Measurements from ENCODE around the gene CEP192. TPM values are rescaled to one million over a fixed set of nuclear protein-coding genes. Genes with fewer than 3 reads are reported as not detected.

CEP192 gene
- total and polyA plus RNA-seq, 2 experiments from 2014 or later, result 8.4 to 26.3 TPM

DNA sequence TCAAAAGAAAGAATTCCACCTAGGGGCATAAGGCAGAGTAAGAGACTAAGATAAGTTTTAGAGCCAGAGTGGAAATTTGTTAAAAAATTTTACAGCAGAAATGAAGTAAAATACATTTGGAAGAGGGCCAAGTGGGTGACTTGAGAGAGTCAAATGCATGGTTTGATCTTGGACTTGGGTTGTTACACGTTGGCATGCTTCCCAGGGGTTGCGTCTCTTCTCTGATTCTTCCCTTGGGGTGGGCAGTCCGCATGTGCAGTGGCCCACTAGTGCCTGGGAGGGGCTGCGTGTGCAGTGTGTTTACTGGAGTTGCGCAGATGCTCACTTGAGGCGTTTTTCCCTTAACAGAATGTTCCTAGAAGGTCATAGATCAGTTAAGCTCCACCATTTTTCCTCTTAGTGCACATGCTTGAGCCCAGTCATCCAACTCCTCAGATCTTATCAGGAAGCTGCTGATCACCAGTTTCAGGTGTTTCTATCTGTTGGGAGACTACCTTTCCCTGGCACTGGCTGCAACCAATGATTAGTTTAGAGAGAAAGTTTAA lies 30.2 kb upstream of the CEP192 start:
- H3K4me1 ChIP-seq (ENCODE audit: low read depth), result no peaks in the 10 kb centered on the region
- peaks cover 23% of the 10 kb centered on the region for H3K36me3 ChIP-seq
- TF ChIP-seq CTCF (IDR thresholded peaks at IDR 0.05; ENCODE audit: low read depth, low read length), result no peak
- no peak overlapping the region for H3K27ac ChIP-seq
- peak in 1 of 2 donors; percentile 36 for DNase-seq (ENCODE audit: low read depth in 1 of 2, low spot score in 1 of 2)
- H3K4me3 ChIP-seq, result no peak overlapping the region
- peaks cover 3% of the 10 kb centered on the region for H3K9me3 ChIP-seq (ENCODE audit: low read depth)
- H3K27me3 ChIP-seq, result no peaks in the 10 kb centered on the region

DNA sequence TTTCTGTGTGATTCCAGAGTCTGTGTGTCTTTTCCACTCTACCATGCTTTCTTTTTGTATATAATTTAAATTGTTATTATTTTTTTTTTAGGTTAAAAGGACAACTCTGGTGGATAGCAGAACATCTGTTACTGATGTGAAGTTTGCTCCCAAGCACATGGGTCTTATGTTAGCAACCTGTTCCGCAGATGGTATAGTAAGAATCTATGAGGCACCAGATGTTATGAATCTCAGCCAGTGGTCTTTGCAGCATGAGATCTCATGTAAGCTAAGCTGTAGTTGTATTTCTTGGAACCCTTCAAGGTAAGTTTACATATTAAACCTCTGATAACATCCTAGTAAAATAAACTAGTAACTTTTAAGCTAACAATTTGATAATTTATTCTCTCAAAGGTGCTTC lies 28.1 kb upstream of the CEP192 start:
- Histone ChIP-seq H3K27me3 (no peaks in the 10 kb centered on the region), H3K27ac (no peak overlapping the region), H3K4me3 (no peak overlapping the region), H3K9me3 (ENCODE audit: low read depth) (peaks cover 3% of the 10 kb centered on the region), H3K36me3 (peaks cover 17% of the 10 kb centered on the region), H3K4me1 (ENCODE audit: low read depth) (no peaks in the 10 kb centered on the region)
- TF ChIP-seq CTCF (IDR thresholded peaks at IDR 0.05; ENCODE audit: low read depth, low read length), result no peak
- DNase-seq (ENCODE audit: low read depth in 1 of 2, low spot score in 1 of 2), result no peak

DNA sequence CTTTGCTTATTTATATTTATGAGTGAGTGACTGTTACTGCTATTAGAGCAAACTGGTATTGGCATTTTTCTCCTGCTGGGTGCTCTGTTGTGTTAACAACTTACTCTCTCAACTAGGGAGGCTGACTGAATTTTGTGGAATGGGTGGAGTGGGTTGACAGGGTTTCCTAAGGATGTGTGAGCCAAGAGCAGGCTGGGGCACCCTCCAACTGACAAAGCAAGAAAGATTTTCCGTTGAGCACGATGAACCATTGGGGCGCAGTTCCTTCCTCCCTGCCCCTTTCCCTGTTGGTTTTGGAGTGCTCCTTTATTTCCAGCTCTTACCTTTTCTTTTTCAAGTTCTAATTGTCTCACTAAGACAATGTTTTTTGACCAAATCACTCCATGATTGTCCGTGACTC lies 23.0 kb upstream of the CEP192 start:
- TF ChIP-seq CTCF (IDR thresholded peaks at IDR 0.05; ENCODE audit: low read depth, low read length), result no peak
- H3K4me3 ChIP-seq, result no peak overlapping the region
- H3K4me1 ChIP-seq (ENCODE audit: low read depth), result no peaks in the 10 kb centered on the region
- H3K27me3 ChIP-seq, result no peaks in the 10 kb centered on the region
- no peak overlapping the region for H3K27ac ChIP-seq
- peaks cover 25% of the 10 kb centered on the region for H3K36me3 ChIP-seq
- DNase-seq (ENCODE audit: low read depth in 1 of 2, low spot score in 1 of 2), result no peak
- no peaks in the 10 kb centered on the region for H3K9me3 ChIP-seq (ENCODE audit: low read depth)

- DNase-seq (ENCODE audit: low read depth in 1 of 2, low spot score in 1 of 2), result no peak
- Histone ChIP-seq H3K4me1 (ENCODE audit: low read depth) (no peaks in the 10 kb centered on the region), H3K27me3 (no peaks in the 10 kb centered on the region), H3K27ac (no peak overlapping the region), H3K4me3 (no peak overlapping the region), H3K36me3 (peaks cover 22% of the 10 kb centered on the region), H3K9me3 (ENCODE audit: low read depth) (no peaks in the 10 kb centered on the region)
- no peak for TF ChIP-seq CTCF (IDR thresholded peaks at IDR 0.05; ENCODE audit: low read depth, low read length)
These were observed 22.5 kb upstream of the CEP192 start for GRCh38 chr18:12968619-12969018.

DNA sequence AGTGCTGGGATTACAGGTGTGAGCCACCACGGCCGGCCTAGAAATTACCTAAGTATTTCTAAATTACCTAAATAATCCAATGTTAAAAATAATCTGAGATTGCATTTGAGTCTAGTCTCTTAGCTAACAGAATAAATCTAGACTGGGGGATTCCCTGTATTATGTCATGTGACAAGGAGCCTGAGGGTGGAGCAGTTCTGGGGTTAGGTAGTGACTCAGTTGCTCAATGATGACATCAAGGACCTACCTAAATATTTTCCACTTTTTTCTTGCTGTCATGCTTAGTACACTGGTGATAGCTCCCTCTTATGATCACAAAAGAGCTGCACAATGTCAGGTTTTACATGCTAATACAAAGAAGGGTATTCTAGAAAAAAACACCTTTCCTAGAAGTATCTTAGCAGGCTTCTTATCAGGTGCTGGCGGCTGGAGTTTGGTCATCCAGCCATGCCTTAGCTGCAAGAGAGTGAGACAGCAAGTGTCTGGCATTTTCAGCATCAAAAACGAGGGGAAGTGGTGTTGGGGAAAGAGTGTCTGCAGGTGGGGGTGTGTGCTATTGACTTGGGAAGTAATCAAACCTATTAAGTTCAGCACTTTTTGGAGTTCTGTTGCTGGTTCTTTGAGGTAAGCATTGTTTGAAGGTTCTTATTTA lies 17.5 kb upstream of the CEP192 start:
- Histone ChIP-seq H3K4me1 (ENCODE audit: low read depth) (no peaks in the 10 kb centered on the region), H3K4me3 (no peak overlapping the region), H3K9me3 (ENCODE audit: low read depth) (no peaks in the 10 kb centered on the region), H3K27ac (no peak overlapping the region), H3K27me3 (no peaks in the 10 kb centered on the region), H3K36me3 (peaks cover 25% of the 10 kb centered on the region)
- TF ChIP-seq CTCF (IDR thresholded peaks at IDR 0.05; ENCODE audit: low read depth, low read length), result no peak
- no peak for DNase-seq (ENCODE audit: low read depth in 1 of 2, low spot score in 1 of 2)
